GM21786 (cell line): ENCODE results near the gene TPH2.

Experiments used
- ATAC-seq: cut with Tn5 transposase; IDR thresholded peaks from one replicate; pipeline ENCODE4 v1.9.1; 2021; ENCODE audit not compliant: unreplicated experiment

TPH2 gene

DNA sequence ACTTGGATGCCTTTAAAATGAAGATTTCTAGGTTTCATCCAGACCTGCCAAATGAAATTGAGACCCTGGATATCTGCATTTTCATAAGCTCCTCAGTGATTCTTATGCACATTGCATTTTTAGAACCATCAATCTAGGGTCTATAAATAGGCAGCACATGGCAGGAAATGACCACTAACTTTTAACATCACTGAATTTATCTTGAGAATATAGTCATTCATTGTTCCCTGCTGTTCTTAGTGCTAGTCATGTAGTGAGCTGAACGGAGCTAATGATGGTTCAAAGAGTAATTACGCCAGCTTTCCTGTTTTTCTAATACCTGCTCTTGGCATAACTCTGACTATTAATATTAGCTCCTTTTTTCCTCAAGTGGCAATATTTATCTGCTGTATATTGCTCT, 91.6 kb downstream of the TPH2 start:
- no peak for ATAC-seq

DNA sequence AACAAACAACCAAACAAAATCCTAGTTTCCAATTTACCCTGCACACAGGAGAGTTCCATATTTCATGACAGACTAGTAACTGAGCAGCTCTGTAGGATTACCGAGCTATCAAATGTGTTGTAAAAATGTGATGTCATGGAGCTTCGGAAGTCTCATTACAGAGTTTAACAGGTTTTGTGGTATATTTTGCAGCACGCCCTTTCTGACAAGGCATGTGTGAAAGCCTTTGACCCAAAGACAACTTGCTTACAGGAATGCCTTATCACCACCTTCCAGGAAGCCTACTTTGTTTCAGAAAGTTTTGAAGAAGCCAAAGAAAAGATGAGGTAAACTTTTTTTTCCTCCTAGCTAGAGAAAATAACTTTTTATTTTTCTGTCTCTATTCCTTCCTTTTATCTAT, 92.4 kb downstream of the TPH2 start:
- no peak for ATAC-seq

DNA sequence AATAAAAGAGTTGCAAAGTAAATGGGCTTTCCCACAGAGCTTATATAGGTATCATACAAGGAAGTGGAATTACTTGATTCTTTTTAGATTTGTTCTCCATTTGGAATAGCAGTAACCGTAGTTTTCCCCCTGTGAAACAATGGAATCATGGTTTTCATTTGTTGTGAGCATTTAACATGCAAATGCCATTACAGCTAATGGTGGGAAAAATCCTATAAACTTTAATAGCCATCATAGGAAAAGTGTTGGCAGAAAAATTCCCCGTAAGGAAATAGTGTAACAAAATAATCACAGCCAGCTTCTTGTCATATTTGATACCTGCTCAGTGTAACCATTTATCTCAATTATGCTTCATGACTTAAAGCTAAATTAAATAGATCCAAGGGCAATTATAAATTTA, 95.3 kb downstream of the TPH2 start:
- ATAC-seq: no peak

DNA sequence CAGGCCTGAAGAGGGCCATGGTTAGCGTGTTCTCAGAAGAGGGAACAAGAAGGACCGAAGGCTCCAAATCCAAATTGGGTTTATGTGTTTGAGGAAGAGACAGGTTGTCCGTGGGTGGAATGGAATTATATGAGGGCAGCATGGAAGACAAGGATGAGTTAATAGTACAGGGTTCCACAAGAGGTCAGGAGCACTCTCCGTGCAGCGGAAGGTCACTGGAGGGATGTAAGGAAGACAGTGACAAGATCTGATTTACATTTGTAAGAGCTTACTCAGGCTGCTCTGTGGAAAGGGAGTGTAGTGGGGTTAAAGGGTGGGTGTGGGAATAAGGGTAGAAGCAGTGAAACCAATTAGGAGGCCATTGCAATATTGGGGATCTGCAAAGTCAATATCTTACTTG, 97.0 kb downstream of the TPH2 start:
- ATAC-seq: no peak

DNA sequence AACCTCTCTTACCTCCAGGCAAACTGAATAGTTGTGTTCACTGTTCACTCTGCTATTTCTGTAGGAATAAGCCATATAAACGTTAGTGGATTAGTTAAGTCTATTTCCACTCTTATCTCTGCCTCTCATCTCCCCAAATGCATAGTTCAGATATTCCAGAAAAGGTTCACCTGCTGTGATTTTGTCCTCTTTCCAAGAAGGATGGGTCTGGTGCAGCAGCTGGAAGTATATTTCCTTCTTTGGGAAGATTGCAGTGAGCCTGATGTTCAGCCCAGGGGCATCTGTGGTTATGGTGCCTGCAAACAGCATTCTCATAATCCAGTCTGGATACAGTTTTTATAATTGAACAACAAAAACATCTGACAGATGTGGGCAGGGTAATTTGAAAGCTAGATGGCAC, 97.7 kb downstream of the TPH2 start:
- ATAC-seq: no peak

DNA sequence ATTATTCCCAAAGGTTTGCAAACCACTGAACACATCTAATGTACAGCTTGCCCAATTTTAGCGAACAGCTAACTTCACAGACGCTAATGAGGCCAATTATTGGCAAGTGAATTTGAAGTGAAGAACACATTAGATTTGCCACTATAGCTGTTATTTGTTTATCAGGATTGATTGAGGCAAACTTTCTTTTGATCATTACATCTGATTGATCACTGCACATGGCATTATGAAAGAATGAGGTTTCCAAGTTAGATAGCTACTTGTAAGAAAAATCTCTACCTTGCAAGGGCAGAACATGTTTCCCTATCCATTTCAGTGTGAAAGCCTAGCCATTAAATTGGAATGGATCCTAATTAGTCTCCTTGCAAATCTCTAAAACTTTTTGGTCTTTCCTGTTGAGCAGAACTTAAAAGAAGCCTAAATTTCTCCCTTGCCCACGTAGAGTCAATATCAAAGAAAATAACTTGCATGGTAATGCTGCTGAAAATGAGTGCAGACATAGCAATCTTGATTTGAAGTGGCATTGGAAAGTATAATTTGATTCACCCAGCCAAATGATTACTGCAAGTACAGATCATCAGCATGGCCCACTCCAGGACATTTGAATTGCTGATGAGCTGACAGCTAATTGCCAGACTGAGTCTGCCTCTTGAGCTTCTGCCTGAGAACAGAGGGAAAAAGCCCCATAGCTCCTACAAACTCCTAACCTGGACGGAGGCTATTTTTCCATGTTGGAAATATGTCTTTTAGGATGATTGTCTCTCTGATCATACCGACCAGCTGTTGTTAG, 98.6 kb downstream of the TPH2 start:
- ATAC-seq: no peak

DNA sequence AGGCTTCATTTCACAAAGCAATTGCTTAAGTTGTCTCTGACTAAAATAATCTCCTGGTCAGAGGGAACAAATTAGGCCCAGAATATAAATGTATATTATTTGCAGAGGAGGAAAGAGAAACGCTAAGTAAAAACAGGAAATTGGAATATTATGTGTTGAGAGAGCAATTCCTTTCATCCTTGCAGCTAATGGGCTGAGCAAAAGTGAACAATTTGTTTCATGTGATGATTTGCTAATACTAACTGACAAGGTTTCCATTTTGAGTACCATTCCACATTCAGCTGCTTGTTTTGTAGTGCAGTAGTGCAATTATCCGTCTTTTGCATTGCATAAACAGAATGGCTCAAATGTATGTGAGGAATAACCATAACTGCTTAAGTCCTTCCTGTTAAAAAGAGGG, 103.2 kb downstream of the TPH2 start:
- ATAC-seq: no peak

DNA sequence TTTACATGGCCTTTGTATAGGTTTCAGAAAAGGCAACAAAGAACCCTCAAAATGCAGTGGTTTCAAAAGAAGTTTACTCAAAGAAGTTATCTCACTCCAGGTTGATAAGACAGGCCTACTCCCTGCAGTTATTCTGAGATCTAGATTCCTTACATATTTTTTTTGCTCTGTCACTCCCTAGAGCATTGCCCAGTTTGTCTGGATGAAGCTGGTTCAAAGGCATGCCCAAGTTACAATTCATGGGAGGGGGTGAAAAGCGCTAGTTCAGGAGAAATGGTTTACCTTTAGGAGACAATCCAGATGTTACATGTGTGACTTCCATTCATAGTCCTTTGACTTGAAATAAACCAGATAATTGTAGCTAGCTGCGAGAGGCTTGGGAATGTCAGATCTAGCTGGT, 115.0 kb downstream of the TPH2 start:
- no peak for ATAC-seq

DNA sequence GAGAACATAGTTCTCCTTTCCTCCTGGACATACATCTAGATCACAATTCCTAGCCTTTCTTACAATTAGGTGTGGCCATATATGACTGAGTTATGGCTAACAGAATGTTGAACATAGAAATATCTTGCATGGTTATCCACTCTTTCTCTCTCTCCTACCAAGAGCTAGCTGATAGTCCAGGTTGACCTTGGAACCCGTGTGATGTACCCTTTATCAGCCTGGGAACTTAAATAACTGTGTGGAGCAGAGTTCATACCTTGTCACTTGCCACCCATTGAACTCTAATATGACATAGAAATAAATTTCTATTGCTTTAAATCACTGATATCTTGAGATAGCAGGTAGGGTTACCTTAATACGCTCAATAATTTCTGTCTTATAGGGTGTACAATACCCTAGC, 115.9 kb downstream of the TPH2 start:
- ATAC-seq: no peak

DNA sequence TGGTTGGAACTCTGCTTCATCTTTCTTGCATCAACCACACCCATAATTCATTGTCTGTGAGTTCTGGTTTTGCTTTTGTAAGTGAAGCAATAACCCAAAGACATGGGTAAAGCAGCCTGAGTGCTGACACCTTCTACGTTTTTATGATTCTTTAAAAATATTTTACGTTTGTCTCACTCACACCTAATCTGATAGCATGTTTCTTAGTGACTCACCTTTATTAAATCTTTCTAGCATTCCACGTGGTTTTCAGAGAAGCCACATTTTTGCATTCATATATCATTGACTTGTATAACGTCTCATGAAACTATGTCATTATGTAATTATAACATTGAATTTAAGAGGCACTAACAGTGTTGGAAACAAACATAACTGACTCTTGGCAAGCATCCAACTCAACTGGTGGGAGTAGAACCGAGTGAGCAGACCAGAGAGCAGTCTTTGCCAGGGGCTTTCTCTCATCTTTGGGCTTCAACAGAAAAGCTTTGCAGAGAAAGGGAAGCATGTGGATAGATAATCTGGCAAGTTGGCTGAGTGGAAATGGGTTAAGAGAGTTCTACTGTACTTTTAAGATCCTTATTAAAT, 118.8 kb downstream of the TPH2 start:
- no peak for ATAC-seq

DNA sequence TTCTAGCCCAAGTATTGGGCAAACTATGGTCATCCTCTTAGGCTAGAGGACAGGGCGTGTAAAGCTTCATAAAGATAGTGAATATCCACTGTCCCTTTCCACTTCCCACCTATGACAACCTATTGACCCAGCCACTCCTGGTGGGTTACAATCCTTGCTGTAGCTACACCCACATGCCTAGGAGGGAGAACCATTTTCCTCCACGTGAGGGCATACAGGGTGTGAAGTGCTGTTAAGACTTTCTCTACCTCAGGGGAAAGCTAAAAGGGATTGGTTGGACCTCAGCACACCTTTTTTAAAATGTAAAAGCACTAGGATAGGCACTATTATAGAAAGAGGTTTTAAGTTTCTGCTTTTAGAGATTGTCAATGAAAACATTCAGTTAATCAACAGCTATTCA, 124.4 kb downstream of the TPH2 start:
- no peak for ATAC-seq

DNA sequence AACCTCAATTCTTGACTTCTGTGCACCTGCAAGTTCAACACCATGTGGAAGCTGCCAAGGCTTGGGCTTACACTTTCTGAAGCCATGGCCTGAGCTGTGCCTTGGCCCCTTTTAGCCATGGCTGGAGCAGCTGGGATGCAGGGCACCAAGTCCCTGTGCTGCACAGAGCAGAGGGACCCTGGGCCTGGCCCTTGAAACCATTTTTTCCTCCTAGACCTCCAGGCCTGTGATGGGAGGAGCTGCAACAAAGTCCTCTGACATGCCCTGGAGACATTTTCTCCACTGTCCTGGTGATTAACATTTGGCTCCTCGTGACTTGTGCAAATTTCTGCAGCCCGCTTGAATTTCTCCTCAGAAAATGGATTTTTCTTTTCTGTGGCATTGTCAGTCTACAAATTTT, 132.4 kb downstream of the TPH2 start:
- ATAC-seq: no peak

DNA sequence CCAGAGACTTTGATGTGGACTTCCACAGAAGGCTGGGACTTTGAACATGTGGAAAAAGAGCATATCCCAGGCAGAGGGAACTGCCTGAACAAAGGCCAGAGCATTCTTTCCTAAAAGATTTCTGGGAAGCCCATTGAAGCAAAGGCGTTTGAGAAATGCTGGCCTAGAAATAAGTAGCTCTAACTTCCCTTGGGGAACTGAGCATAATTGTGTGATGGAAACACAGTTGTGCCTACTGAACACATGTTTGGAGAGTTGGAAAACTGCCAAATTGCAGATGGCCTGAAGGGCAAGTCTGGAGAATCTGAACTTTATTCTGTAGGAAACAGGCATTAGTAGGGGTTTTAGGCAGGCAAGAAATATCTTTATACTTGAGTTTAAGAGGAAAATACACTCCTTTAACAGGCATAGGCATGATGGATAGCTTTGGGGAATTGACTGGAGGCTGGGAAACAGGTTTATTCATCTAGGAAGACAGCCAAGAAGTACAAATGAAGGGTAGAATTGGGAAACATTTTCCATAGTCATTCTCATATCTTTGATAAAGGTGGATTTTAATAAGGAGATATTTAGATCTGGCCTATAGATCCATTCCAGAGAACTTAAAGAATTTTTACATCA, 134.1 kb downstream of the TPH2 start:
- no peak for ATAC-seq

DNA sequence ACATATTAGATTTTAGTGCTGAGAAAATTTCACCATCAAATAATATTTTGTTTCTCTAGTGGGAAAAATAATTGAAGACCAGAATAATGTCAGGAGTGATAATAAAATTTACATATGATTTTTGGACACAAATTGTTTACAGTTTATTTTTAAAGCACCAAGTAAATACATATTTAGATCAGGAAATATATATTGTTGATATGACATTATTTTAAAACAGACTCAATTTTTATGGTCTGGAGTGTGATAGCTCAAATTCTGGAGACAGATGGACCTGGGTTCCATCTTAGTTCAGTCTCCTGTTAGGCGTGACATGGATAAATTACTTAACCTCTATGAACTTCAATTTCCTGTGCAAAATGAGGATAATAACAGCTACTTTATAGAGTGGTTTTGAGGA, 135.4 kb downstream of the TPH2 start:
- no peak for ATAC-seq

DNA sequence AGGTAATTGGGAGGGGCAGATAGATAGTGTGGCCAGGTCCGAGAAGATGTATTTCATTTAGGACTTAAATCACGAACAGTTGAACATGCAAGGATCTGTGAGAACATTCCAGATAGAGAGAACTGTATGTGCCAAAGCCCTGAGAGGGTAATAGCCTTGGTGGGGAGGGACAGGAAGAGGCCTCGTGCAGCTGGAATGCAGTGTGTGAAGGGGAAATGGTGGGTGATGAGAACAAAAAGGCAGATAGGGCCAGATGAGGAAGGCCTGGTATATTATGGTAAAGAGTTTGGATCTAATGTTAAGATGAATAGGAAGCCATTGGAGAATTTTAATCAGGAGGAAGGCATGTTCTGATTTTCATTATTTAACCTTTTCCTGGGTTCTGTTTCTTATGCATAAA, 136.3 kb downstream of the TPH2 start:
- no peak for ATAC-seq

DNA sequence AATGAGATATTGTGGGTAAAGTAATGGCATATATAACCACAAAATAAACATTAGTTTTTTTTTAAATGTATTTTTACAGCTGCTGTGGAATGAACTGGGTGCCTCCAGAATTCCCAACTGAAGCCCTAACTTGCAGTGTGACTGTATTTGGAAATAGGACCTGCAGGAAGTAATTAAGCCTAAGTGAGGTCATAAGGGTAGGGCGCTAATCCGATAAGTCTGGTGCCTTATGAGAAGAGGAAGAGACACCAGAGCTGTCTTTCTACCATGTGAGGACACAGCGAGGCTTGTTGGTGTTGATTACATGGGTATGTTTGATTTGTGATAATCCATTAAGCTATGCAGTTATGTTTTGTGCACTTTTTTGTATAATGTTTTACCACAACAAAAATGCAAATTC, 136.8 kb downstream of the TPH2 start:
- ATAC-seq: no peak

DNA sequence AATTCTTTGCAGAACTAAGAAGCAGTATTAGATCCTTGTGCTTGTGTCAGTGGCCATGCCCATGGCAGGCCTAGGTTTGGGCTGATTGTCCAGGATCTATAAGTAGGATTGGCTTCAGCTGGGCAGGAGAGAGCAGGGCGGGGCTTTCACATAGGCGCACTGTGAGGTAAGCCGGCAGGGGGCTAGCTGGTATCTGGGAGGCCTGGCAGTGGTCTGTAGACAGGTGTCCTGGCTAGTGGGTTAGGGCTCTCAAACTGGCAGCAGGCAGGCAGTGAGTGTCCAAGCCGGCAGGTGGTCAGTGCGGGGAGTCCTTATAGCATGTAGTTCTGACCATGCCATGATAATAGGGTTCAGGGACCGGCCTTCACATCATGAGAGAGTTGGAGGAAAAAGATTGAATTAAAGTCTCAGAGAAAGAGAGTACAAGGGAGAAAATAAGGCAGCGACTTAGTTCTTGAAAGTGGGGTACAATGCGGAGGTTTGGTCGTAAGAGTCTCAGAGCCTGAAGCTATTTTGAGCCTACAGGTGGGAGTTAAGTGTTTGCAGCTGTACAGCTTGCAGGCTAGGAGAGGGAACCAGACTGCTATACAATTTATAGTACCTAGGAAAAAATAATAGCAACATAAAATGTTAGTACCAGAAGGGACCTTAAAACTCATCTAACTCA, 137.4 kb downstream of the TPH2 start:
- ATAC-seq: no peak

DNA sequence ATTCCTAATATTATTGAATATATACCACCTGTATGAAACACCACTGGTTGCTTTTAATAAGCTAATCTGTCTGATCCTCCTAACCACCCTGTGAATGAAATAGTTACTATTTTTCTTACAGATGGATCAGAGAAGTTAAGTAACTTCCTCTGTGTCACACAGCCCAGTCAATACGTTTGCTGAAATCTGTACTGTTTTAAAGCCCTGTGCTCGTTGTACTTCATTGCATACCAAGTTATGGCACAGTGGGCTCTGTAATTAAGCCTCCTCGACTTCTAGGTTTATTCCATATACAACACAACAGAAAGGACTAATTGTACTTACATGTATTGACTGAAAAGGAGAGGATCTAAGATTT, 137.9 kb downstream of the TPH2 start:
- ATAC-seq: no peak

DNA sequence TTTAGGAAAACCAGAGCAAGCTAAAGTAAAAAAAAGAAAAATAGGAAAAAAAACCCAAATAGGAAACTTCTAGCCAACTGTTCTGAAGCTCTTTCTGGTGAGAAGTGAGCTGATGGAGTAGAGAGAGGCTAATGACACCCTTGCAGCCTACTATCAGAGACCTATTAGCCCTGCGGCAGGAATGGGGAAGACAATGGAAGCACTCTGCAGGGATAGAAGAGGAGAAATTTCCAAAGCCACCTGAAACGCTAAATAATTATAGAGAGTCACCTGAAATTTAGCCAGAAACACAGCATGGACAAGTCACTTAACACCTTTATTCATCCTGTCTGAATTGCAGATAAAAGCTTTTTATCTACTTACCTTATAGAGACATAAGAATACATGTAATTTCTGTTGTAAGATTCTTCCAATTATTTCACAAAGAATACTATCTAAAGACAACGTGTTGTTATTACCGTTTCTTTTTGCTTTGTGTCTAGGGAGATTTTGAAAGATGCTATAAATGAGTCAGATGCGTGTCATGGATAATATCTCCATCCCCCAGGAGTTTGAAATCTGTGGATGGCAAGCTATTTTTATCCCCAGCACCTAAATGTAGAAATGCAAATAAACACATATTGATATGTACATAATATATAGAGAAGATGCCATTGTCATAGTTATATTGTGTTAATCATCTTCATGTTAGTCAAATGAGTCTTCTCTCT, 138.6 kb downstream of the TPH2 start:
- no peak for ATAC-seq

DNA sequence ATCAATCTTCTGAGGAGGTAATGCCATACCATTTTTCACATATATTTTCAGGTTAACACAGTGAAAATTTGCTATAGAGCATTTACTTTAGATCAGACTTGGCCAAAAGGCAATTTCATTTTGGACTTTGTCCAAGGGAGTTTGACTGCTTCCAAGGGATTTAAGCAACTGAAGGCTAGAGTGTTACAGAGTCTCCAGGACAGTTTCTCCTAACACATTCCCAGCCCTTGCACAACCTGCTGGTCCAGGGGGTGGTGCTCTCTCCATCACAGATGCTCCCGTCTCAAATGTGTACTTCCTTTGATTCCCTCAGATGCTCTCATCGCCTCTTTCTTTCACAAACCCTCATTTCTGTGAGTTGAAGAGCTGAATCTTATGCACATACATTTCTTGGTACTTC, 143.1 kb downstream of the TPH2 start:
- no peak for ATAC-seq
